WTC11 (cell line): ENCODE measurements around the gene NMU.

Experiments
- CREB1 ChIP-seq: sonication (generic); formaldehyde crosslinking; IDR thresholded peaks from 2 replicates; pipeline ENCODE4 v1.8.0; 2023; ENCODE audit warnings: mild to moderate bottlenecking, missing genetic modification reagents
- FOXJ3 ChIP-seq: sonication (generic); formaldehyde crosslinking; IDR thresholded peaks from 2 replicates; pipeline ENCODE4 v1.9.0; 2021; ENCODE audit warnings: missing genetic modification reagents, mild to moderate bottlenecking, borderline replicate concordance
- KAT7 ChIP-seq: sonication (generic); formaldehyde crosslinking; IDR thresholded peaks from 2 replicates; pipeline ENCODE4 v1.8.1; 2023; ENCODE audit warnings: missing genetic modification reagents, mild to moderate bottlenecking, borderline replicate concordance
- MXD4 ChIP-seq: fragments of 250-450 bp; sonication (Bioruptor Pico); IDR thresholded peaks from 2 replicates; pipeline ENCODE4 v1.8.0; 2021; ENCODE audit warnings: mild to moderate bottlenecking, moderate library complexity, borderline replicate concordance
- NR3C1 ChIP-seq: sonication (generic); formaldehyde crosslinking; conservative IDR thresholded peaks from 2 replicates; pipeline ENCODE4 v1.8.1; 2023; ENCODE audit warnings: low read depth, mild to moderate bottlenecking, missing genetic modification reagents
- SP1 ChIP-seq: sonication (generic); formaldehyde crosslinking; conservative IDR thresholded peaks from 2 replicates; pipeline ENCODE4 v1.8.1; 2022; ENCODE audit warnings: missing genetic modification reagents
- TCF7 ChIP-seq: sonication (generic); formaldehyde crosslinking; IDR thresholded peaks from 2 replicates; pipeline ENCODE4 v1.8.0; 2022; ENCODE audit warnings: mild to moderate bottlenecking, low read depth, missing genetic modification reagents, moderate library complexity
- ZBTB21 ChIP-seq: sonication (generic); formaldehyde crosslinking; IDR thresholded peaks from 2 replicates; pipeline ENCODE4 v1.8.1; 2023; ENCODE audit warnings: mild to moderate bottlenecking, missing genetic modification reagents, borderline replicate concordance
- TF ChIP-seq, protein P1 (sequence below): fragments of 200-600 bp; IDR thresholded peaks from 2 replicates; pipeline ENCODE4 v1.8.0; 2022; ENCODE audit warnings: antibody characterized with exemption
- TF ChIP-seq, protein P2 (sequence below): sonication (generic); formaldehyde crosslinking; IDR thresholded peaks from 2 replicates; pipeline ENCODE4 v1.8.1; 2022; ENCODE audit warnings: mild to moderate bottlenecking, moderate library complexity, missing genetic modification reagents
- TF ChIP-seq, protein P3 (sequence below): fragments of 250-450 bp; sonication (Bioruptor Pico); IDR thresholded peaks from 2 replicates; pipeline ENCODE4 v2.1.2; 2022; ENCODE audit warnings: mild to moderate bottlenecking, moderate library complexity
- TF ChIP-seq, protein P4 (sequence below): sonication (generic); formaldehyde crosslinking; IDR thresholded peaks from 2 replicates; pipeline ENCODE4 v1.8.1; 2023; ENCODE audit warnings: mild to moderate bottlenecking, missing genetic modification reagents

DNA sequence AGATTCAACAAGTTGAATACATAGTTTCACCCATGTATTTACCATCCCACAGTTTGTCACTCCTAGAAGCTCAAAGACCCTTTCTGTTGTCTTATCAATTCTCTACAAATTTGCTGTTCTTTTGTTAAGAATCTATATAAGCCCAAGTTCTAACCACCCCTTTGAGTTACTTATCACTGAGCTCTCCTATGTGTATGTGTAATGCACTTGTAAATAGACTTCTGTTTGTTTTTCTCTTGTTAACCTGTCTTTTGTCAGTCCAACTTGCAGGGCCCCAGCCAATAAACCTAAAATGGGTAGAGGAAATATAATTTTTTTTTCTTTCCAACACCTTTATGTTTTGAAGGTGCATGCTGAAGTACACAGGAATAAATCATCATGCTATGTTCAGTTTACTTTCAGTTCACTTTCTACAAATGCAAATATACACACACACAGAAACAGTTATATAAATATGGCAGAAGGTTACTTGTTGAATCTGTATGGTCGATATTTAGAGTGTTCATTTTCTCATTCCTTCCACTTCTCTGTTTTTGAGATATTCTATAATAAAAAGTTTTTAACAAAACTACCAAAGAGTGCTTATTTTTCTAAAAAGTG, 67.1 kb downstream of the NMU start:
- TF ChIP-seq, protein P1, sequence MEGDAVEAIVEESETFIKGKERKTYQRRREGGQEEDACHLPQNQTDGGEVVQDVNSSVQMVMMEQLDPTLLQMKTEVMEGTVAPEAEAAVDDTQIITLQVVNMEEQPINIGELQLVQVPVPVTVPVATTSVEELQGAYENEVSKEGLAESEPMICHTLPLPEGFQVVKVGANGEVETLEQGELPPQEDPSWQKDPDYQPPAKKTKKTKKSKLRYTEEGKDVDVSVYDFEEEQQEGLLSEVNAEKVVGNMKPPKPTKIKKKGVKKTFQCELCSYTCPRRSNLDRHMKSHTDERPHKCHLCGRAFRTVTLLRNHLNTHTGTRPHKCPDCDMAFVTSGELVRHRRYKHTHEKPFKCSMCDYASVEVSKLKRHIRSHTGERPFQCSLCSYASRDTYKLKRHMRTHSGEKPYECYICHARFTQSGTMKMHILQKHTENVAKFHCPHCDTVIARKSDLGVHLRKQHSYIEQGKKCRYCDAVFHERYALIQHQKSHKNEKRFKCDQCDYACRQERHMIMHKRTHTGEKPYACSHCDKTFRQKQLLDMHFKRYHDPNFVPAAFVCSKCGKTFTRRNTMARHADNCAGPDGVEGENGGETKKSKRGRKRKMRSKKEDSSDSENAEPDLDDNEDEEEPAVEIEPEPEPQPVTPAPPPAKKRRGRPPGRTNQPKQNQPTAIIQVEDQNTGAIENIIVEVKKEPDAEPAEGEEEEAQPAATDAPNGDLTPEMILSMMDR, result no peak
- no peak for TF ChIP-seq MXD4 (CRISPR knock-in tag)
- TF ChIP-seq FOXJ3 (CRISPR knock-in tag), result no peak
- TF ChIP-seq KAT7 (CRISPR knock-in tag), result no peak
- TF ChIP-seq SP1, result no peak
- TF ChIP-seq TCF7 (CRISPR knock-in tag), result no peak
- no peak for TF ChIP-seq ZBTB21 (CRISPR knock-in tag)
- no peak for TF ChIP-seq CREB1 (CRISPR knock-in tag)
- TF ChIP-seq, protein P2, sequence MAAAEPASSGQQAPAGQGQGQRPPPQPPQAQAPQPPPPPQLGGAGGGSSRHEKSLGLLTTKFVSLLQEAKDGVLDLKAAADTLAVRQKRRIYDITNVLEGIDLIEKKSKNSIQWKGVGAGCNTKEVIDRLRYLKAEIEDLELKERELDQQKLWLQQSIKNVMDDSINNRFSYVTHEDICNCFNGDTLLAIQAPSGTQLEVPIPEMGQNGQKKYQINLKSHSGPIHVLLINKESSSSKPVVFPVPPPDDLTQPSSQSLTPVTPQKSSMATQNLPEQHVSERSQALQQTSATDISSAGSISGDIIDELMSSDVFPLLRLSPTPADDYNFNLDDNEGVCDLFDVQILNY (CRISPR knock-in tag), result no peak
- no peak for TF ChIP-seq NR3C1 (CRISPR knock-in tag)
- TF ChIP-seq, protein P3, sequence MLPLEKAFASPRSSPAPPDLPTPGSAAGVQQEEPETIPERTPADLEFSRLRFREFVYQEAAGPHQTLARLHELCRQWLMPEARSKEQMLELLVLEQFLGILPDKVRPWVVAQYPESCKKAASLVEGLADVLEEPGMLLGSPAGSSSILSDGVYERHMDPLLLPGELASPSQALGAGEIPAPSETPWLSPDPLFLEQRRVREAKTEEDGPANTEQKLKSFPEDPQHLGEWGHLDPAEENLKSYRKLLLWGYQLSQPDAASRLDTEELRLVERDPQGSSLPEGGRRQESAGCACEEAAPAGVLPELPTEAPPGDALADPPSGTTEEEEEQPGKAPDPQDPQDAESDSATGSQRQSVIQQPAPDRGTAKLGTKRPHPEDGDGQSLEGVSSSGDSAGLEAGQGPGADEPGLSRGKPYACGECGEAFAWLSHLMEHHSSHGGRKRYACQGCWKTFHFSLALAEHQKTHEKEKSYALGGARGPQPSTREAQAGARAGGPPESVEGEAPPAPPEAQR (CRISPR knock-in tag), result no peak
- TF ChIP-seq, protein P4, sequence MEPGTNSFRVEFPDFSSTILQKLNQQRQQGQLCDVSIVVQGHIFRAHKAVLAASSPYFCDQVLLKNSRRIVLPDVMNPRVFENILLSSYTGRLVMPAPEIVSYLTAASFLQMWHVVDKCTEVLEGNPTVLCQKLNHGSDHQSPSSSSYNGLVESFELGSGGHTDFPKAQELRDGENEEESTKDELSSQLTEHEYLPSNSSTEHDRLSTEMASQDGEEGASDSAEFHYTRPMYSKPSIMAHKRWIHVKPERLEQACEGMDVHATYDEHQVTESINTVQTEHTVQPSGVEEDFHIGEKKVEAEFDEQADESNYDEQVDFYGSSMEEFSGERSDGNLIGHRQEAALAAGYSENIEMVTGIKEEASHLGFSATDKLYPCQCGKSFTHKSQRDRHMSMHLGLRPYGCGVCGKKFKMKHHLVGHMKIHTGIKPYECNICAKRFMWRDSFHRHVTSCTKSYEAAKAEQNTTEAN, result no peak
